GM19467 (cell line): ENCODE measurements around the gene ELF2.
"Not testable (repeated sequence)": the region's sequence is repeated elsewhere in the genome, so short reads cannot be mapped to it uniquely, and the experiment has no call there.

ENCODE experiments used
- ATAC-seq: cut with Tn5 transposase; IDR thresholded peaks from one replicate; pipeline ENCODE4 v1.9.1; 2021; ENCODE audit warnings: mild to moderate bottlenecking, moderate library complexity; ENCODE audit not compliant: unreplicated experiment

ELF2 gene

GRCh38 chr4:139144911-139145551 lies 32.0 kb downstream of the ELF2 start:
- no peak for ATAC-seq

DNA sequence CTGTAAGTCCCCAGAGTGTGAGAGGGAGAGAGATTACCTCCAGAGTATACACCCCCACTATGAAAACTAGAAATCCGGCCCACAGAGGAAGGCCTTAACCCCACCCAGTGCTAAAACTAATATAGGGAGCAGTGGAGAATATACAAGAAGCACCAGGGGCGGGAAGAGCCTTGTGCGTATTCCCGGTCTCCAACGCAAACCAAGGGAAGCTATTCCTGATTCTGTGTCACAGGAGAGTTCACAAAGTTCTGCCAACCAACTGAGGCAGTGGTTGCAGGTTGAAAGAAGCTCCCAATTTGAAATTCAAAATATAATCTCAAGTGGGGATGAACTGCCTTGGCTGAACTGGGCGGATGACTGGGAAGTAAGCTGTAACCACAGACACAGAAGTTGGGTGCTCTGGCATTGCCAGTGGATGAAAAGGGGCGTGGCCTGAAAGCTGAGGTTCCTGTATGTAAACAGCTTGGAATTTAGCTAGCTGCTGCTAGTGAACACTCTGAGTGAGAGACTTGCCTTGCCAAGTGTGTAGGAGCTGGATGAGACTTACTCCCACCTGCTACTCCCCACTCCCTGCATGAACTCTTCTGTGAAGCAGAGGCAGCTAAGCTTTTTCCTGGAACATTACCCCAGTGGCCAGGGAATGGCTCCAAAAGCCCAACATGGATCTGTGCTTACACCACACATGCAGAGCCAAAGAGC lies 32.7 kb downstream of the ELF2 start:
- ATAC-seq: no peak

- ATAC-seq: no peak
Measured at GRCh38 chr4:139142980-139143379, 34.0 kb downstream of the ELF2 start.

DNA sequence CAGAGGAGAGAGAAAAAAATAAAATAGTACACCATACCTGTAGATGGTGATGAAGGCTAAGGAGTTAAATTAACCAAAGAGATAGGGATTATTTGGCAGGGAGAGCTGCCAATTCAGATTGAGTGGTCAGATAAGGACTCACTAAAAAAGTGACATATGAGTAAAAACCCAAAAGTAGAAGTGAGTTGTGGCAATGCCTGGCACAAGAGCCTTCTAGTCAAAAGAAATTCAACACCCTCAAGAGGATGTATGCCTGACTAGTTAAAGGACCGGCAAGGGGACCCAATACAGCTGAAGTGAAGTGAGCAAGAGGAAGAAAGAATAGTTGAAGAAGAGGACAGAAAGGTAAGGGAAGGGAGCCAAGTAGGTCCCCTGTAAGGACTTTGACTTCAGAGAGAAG lies 34.9 kb downstream of the ELF2 start:
- peak; percentile 79 for ATAC-seq

DNA sequence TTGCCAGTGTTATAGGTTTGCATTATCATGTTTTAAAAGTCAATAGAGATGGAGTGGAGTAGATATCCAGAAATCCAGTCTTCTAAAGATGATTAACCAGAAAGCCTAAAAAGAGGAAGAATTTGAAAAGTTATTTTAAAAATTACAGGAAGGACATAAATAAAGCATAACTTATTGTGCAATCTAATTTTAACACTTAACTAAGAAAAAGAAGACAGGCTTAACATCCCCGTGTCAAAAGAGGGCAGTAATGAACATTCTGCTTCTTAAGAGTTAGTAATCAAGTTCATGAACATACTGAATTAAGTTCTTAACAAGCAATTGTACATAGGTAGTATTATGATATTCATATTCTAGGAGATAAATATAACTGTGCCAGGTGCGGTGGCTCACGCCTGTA lies 39.3 kb downstream of the ELF2 start:
- ATAC-seq: no peak

DNA sequence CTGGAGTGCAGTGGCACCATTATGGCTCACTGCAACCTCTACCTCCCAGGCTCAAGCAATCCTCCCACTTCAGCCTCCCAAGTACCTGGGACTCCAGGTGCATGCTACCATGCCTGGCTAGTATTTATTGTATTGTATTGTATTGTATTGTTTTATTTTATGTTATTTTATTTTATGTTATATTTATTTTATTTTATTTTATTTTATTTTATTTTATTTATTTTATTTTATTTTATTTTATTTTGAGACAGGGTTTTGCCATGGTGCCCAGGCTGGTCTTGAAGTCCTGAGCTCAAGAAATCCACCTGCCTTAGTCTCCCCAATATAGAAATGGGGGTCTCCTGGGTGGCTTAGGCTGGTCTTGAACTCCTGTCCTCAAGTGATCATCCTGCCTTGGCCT lies 42.6 kb downstream of the ELF2 start:
- ATAC-seq: no peak

GRCh38 chr4:139131209-139131870 lies 45.7 kb downstream of the ELF2 start:
- ATAC-seq: no peak

GRCh38 chr4:139129206-139129605 lies 47.8 kb downstream of the ELF2 start:
- no peak for ATAC-seq

DNA sequence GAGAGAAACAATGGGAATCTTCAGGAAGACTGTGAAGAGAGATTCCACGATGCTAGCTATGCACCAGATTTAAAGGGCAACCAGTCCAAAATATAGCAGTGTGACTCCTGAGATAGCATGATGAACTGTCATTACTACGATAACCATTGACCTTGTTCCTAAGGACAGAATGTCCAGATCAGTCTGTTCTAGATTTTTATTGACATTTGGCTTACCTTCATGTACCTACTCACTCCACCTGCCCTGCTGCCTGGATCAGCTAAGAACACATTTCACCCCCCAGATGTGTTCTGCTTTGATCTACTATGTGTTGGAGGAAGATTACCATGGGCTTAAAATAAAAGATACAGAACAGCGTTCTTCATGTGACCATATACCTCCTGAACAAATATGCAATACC lies 50.1 kb downstream of the ELF2 start:
- no peak for ATAC-seq

GRCh38 chr4:139123910-139124309 lies 53.1 kb downstream of the ELF2 start:
- no peak for ATAC-seq

DNA sequence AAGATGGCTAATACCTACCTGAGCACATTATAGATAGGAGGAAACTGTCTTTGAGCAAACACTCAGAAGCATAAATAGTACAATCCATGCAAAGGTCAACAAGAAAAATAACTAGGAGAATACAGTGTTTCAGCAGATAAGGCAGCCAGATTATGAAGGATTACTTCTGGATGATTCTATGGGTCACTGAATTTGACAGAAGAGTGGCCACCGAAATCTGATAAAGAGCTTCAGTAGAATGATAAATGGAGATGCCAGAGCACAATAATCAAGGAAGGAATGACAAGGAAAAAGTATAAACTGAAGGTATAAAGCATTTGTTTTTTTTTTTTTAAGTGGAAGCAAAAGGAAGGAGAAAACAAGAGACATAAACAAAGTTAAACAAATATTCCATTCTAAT lies 58.7 kb downstream of the ELF2 start:
- no peak for ATAC-seq

- ATAC-seq: no peak
Measured at GRCh38 chr4:139115226-139115625, 61.8 kb downstream of the ELF2 start.

GRCh38 chr4:139114795-139115194 lies 62.2 kb downstream of the ELF2 start:
- not testable (repeated sequence) for ATAC-seq

GRCh38 chr4:139112650-139113049 lies 64.4 kb downstream of the ELF2 start:
- ATAC-seq: no peak

DNA sequence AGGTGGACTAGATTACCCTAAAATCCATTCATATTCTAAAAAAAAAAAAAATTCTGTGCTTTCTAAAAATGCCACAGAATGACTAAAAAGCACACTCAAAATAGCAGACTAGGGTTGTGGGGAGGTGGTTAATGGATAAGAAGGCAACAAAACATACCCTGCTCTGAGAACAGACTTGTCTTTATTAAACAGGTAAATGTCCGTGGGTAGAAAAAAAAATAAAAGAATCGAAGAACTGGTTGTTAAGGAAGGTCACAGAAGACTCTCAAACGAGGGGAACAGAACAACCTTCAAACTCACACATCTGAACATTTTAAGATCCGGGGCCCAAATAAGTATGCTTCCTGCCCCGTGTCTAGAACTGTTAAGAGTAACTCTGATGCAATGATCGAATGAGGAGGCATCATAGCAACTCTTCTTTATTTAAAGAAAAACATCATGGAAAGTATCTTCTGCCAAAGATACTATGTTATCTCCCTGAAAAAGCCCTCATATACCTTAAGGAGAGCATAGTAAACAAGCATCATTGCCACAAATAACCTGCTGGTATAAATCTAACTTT lies 68.4 kb downstream of the ELF2 start:
- ATAC-seq: no peak

DNA sequence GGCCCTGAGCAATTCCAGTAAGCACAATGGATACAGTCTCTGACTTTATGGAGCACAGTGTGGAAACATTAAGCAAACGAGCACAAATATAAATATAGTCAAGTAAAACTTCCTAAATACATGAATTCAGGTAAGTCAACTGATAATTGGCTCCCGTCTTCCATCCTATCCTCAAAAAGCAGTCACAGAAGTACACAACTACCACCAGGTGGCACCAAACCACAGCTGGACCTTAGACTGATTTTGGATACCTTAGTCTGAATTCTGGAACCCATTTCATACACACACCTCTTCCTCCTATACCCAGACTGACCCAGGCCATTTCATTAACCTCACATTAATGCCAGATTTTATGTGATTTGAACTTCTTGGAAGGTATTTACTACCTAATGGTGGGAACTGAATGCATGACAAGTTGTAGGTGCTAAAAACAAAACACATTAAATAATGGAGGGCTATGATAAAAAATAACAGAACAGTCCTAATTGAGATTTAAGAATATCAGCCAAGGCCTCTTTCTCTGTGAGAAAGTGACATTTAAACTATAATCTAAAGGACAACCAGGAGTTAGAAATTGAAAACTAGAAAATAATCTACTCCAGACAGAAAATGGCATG lies 77.5 kb downstream of the ELF2 start:
- ATAC-seq: peak; percentile 82

DNA sequence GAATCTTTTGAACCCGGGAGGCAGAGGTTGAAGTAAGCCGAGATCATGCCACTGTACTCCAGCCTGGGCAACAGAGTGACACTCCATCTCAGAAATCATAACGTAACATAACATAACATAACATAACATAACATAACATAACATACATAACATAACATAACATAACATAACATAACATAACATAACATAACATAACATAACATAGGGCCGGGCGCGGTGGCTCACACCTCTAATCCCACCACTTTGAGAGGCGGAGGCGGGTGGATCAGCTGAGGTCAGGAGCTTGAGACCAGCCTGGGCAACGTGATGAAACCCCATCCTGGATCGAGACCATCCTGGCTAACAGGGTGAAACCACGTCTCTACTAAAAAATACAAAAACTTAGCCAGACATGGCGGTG lies 84.7 kb downstream of the ELF2 start:
- ATAC-seq: no peak

DNA sequence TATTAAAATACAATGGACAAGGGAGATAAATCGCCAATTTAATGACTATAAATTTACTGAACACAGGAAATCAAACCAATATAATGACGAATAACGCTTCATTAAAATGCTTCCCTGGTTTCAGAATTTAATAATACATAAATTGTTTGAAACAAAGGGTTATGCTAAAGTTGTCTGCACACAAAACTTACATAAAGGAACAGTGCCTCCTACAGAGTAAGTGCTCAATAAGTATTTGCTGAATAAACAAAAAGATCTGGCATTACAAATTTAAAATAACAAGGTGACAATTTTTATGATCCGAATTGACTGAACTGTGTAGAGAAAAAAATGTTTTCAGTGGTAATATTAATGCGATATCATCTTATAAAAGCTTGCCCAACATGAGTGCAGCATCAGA lies 91.9 kb downstream of the ELF2 start:
- no peak for ATAC-seq

DNA sequence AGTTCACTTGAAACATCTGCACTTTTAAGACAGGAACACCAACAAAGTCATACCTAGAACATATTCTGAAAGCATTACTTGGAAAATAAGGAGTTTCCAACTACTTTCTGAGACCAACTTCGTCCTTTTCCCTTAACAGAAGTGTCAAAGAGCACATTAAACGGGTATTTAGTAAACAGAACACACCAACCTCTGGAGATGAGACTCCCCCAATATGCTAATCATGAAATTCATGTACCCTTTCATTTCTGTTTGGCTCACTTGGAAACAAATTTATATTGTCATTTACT lies 92.3 kb downstream of the ELF2 start:
- no peak for ATAC-seq

DNA sequence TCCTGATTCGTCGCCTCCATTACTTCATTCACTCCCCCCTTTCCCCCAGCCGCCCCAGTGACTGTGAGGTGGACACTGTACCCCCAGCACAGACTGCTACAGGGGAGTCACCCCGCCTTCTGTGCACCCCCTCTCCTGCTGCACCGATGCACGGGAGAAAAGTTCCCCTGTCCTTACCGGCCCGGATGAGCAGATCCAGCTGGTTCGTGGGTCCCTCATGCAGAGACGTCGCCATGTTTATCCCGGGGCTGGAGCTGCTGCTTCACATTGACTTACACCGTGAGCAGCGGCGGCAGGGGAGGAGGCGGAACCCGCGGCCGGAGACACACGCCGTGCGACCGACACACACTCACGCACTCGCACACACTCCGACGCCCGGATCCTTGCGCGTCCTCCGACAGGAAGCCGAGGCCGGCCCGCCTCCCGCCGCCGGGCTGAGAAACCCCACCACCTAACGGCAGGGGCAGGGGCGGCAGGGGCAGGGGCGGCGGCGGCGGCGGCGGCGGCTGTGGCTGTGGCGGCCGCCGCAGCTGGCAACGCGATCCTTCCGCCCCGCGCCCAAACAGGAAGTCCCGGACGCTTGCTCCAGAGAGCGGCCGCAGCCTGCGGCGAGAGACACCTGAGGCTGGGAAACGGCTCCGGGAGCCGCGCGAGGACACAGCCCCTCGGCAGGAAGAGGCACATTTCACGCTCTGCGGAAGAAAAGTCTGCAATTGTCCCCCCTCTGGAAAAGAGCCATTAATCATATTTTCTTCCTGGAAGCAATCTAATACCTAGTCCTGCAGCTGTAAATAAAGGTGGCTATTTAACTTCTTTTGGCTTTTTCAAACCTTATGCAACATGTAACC lies 92.8 kb downstream of the ELF2 start:
- peak; percentile 55 for ATAC-seq

DNA sequence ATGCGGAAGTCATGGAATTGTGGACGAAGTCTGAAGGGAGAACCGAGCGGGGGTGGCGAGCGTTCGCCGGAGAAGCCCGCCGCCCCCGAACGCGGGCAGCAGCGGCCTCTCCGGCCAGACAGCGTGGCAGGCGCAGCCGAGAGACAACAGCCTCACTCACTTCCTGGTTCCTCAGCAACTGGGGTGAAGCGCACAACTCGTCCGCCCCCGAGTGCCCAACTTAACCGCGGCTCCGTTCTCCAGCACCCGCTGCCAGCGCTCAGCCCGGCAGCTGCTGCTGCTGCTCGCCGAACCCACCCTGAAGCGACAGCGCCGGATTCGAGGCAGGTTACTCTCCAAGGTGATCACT lies 93.4 kb downstream of the ELF2 start:
- ATAC-seq: peak; percentile 24
